Right lobe of liver (tissue), 6 donors: ENCODE data around the gene SCNN1B. TPM values are rescaled to one million over a fixed set of nuclear protein-coding genes. Genes with fewer than 3 reads are reported as not detected.

Experiments used
- ATAC-seq, 4 donors: fragments of 200-7000 bp; cut with Tn5 transposase; one replicate each; pipeline ENCODE4 v1.9.1; 2020; ENCODE audit warnings: mild to moderate bottlenecking in 4 of 4, moderate library complexity in 4 of 4
- DNase-seq, 3 donors: peaks; one replicate each; pipeline ENCODE4 v3.0.0-alpha.2; 2020
- H3K27ac ChIP-seq, 3 donors: fragments of 200-600 bp; one replicate each; pipeline ENCODE4 v1.8.0; 2022
- H3K27me3 ChIP-seq, 2 donors: fragments of 200-600 bp; one replicate each; pipeline ENCODE4 v1.8.0; 2022
- H3K36me3 ChIP-seq, 4 donors: fragments of 200-600 bp; sonication (generic) in 1 of 4; one replicate each; pipeline versions ENCODE4 v1.5.1 to v1.8.0; 2017 to 2022; ENCODE audit warnings: control low read depth in 1 of 4
- H3K4me1 ChIP-seq, 4 donors: fragments of 200-600 bp; sonication (generic) in 1 of 4; one replicate each; pipeline versions ENCODE4 v1.5.1 to v1.8.0; 2017 to 2022; ENCODE audit warnings: control low read depth in 1 of 4
- H3K4me3 ChIP-seq, 3 donors: fragments of 200-600 bp; one replicate each; pipeline ENCODE4 v1.8.0; 2022
- H3K9me3 ChIP-seq, 4 donors: fragments of 200-600 bp; sonication (generic) in 1 of 4; one replicate each; pipeline versions ENCODE4 v1.5.1 to v1.8.0; 2017 to 2022; ENCODE audit warnings: control low read depth in 1 of 4
- CTCF ChIP-seq, 4 donors: fragments of 200-600 bp in 3 of 4; fragments of 450-650 bp in 1 of 4; IDR thresholded peaks; one replicate each; pipeline versions ENCODE4 v1.5.1 to v1.8.0; 2016 to 2022; ENCODE audit warnings: antibody characterized with exemption in 4 of 4, mild to moderate bottlenecking in 2 of 4
- POLR2A ChIP-seq: fragments of 450-650 bp; IDR thresholded peaks from one replicate; pipeline ENCODE4 v1.6.1; 2017; ENCODE audit warnings: antibody characterized with exemption, mild to moderate bottlenecking
- WGBS: methylation state at CpG from one replicate; pipeline ENCODE4 v1.1.6; 2018; ENCODE audit warnings: low coverage, low lambda C conversion rate; ENCODE audit not compliant: insufficient coverage; ENCODE audit errors: missing lambda C conversion rate; 5-methylcytosine and 5-hydroxymethylcytosine counted together
- intact Hi-C, 2 donors: fragments of 100-400 bp; cut with DNase I; formaldehyde crosslinking; loops; one replicate each; pipeline versions ENCODE4 v1.11.2 to v1.14.1; 2022
- total RNA-seq, 6 experiments: library from RNA; depleted of rRNA in 2 of 6; stranded (reverse); fragments of >200 nt in 2 of 6; fragmentation: NEBNext Ultra II Directional in 3 of 6; extraction: Animal tissue kit (Norgen Biotek cat#: 25700) in 3 of 6; gene quantifications; one replicate each; pipeline versions ENCODE4 v1.1.0 to v1.2.4, GENCODE V29; 2016 to 2023
- donor health status: DM: no; HTN: yes; CAD: no.
- donor health status: DM: no; HTN: no; CAD: no.
- donor health status: DM: no; HTN: no; CAD: no.
- donor health status: DM: no; HTN: yes; CAD: no.
- donor health status: DM: no; HTN: yes; CAD: no.

The SCNN1B gene
- total RNA-seq, 6 experiments from 2014 or later = 0.12 to 0.13 TPM; not detected in 4

- H3K4me3 ChIP-seq = no peak overlapping the region
- no peak for ATAC-seq
- no peak for DNase-seq
- no peaks in the 10 kb centered on the region for H3K36me3 ChIP-seq
- no peaks in the 10 kb centered on the region for H3K9me3 ChIP-seq
- no peaks in the 10 kb centered on the region for H3K4me1 ChIP-seq
- TF ChIP-seq POLR2A = no peak
- no peak for TF ChIP-seq CTCF (IDR thresholded peaks at IDR 0.05)
- no peak overlapping the region for H3K27ac ChIP-seq
- WGBS = 72% methylated on average over 11 of the region's 13 CpGs
- intact Hi-C loops = no loop called here
- H3K27me3 ChIP-seq = no peaks in the 10 kb centered on the region
Observed at GRCh38 chr16:23373436-23374219, 71.5 kb downstream of the SCNN1B start.

- H3K4me3 ChIP-seq = no peak overlapping the region
- TF ChIP-seq POLR2A (no peak), CTCF (IDR thresholded peaks at IDR 0.05) (no peak)
- DNase-seq (no peak), ATAC-seq (peak in 1 of 4 donors; percentile 26)
- 48% methylated on average over 6 of the region's 17 CpGs for WGBS
- H3K36me3 ChIP-seq = no peaks in the 10 kb centered on the region
- no peaks in the 10 kb centered on the region for H3K27me3 ChIP-seq
- no peaks in the 10 kb centered on the region for H3K9me3 ChIP-seq
- no peak overlapping the region for H3K27ac ChIP-seq
- no peaks in the 10 kb centered on the region for H3K4me1 ChIP-seq
- intact Hi-C loops = no loop called here
Observed at GRCh38 chr16:23374721-23375510, 72.8 kb downstream of the SCNN1B start.

GRCh38 chr16:23375643-23376042 lies 73.5 kb downstream of the SCNN1B start:
- WGBS = no CpG with 5 or more reads among the region's 7 CpGs
- TF ChIP-seq POLR2A (no peak), CTCF (IDR thresholded peaks at IDR 0.05) (no peak)
- H3K4me1 ChIP-seq = no peaks in the 10 kb centered on the region
- H3K9me3 ChIP-seq = no peaks in the 10 kb centered on the region
- no peak overlapping the region for H3K4me3 ChIP-seq
- H3K36me3 ChIP-seq = no peaks in the 10 kb centered on the region
- intact Hi-C loops = no loop called here
- ATAC-seq = no peak
- H3K27me3 ChIP-seq = no peaks in the 10 kb centered on the region
- H3K27ac ChIP-seq = no peak overlapping the region
- no peak for DNase-seq

- WGBS = 33% methylated on average over 1 of the region's 9 CpGs
- intact Hi-C loops = no loop called here
- Histone ChIP-seq H3K4me1 (no peaks in the 10 kb centered on the region), H3K27ac (no peak overlapping the region), H3K36me3 (no peaks in the 10 kb centered on the region), H3K27me3 (no peaks in the 10 kb centered on the region), H3K4me3 (no peak overlapping the region), H3K9me3 (no peaks in the 10 kb centered on the region)
- TF ChIP-seq POLR2A = no peak
- no peak for TF ChIP-seq CTCF (IDR thresholded peaks at IDR 0.05)
- DNase-seq (peak in 1 of 3 donors; percentile 40), ATAC-seq (no peak)
Observed at GRCh38 chr16:23377071-23377931, 75.2 kb downstream of the SCNN1B start.
